Measurements from ENCODE around the gene PRDM16. TPM values are rescaled to one million over a fixed set of nuclear protein-coding genes. Genes with fewer than 3 reads are reported as not detected.

Gene PRDM16
- total RNA-seq (2022; extraction: Qiagen RNA extraction) = 0.15 to 0.49 TPM (median 0.18 TPM) in 5 replicates

DNA sequence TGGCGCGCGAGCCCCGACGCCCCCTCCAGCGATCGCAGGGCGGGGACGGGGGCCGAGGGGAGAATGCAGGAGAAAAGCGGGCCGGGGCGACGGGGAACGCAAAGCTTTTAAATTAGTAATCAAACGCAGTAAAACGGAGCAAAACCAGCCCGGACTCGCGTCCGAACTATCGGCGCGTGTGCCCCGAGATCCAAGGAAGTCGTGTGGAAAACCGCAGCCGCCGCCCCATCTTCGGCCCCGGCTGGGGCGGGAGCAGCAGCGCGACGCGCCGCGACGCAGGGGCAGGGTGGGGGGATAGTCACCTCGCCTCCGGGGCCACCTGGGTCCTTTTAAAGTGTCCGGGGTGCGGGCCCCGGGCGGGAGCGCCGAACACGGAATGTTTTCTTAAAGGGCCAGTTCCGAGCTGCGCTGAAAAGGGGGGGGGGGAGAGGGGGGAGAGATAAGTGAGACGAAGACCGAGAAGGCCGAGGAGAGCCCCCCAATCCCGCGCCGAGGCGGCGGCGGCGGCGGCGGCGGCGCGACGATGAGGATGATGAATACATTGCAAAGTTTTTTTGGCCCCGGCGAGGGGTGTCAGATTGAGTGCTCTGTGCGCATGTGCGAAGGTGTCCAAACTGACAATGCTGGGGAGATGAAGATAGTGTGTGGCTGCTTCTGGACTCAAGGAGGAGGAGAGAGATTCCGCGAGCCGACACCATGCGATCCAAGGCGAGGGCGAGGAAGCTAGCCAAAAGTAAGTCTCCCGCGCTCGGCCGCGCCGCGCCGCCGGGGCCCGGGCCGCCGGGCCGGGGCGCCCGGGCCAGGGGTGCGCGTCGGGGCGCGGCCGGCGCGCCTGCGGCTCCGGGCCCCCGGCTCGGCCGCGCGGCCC is at the start of gene PRDM16:
TSS of gene PRDM16 (plus strand) at position 640 of the 868 bp plus-strand sequence. CDS start at position 697, 57 bp downstream.

DNA sequence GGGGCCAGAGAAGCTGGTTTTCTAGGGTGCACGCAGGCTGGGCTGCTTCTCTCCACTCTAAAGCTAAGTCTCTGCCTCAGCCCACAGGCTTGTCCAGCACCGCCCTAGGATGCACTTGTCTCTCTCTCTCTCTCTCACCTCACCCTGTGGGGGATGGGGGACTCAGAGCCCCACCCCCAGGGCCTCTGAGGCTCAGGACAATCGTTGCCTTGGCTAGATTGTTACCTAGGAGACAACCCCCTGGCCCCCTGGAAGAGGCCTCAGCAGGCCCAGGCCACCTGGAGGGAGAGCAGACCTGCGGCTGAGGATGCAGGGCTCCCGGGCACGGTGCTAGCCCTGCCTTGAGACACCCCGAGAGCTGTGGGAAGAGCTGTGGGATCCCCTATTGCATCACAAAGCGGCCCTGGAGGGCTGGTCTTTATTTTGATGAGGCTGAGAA is 47.8 kb upstream of the PRDM16 start, which contains the start of gene ACTRT2:
TSS of gene ACTRT2 (plus strand) at position 235 of the 439 bp plus-strand sequence. CDS start 220 bp downstream, outside the sequence.

DNA sequence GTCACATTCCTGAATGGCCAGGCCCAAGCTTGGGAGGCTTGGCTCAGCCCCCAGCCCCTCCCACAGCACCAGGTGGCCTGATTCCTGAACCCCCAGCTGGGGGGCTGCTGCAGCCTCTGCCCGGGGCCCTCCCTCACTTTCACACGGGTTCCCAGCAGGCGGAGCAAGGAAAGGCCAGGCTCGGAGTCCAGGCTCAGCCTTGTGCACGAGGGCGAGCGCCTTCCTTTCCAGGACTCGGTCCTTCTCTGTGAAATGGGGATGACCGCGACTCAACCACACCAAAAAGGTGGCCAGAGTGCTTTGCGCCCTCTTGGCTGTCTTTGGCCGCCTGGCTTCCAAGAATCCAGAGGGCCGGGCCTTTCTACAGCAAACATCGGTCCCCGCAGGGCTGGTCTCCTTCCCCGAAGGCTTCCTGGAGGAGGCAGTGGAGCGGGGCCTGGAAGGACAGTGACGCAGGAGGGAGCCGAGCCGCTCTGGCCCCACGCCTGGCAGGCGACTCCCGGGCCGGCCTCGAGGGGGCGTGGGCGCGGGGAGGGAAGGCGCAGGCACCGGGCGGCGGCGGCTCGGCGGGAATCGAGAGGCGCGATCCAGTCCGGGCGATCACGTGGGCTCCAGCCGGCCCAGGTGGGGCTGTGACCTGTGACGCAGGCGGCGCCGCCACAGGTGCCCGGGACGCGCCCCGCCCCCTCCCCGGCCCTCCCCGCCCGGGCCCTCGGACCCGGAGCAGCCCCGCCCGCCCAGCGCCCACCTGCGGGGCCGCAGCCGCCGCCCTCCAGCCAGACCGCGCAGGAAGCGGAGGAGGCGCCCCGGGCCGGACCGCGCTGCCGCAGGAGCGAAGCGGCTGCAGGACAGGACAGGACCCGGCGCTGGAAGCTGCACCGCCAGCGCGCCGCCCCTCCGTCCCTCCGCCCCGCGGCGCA is 385.1 kb downstream of the PRDM16 start, which contains the start of gene ARHGEF16:
TSS of gene ARHGEF16 (plus strand) at position 775 of the 920 bp plus-strand sequence. CDS start 8,420 bp downstream, outside the sequence.

Other genes starting within 250 kb of the PRDM16 start
- not detected in 5 replicates for gene ACTRT2, start 47.7 kb upstream of the PRDM16 start, total RNA-seq (2022; extraction: Qiagen RNA extraction)